Body of pancreas (tissue), 4 donors: ENCODE data around the gene USP6NL.

Experiments
- CTCF ChIP-seq, 7 experiments: fragments of 450-650 bp in 4 of 7; fragments of 200-600 bp in 3 of 7; sonication (generic) in 3 of 7; IDR thresholded peaks; one replicate each; pipeline ENCODE4 v1.5.1; 2016 to 2019; ENCODE audit warnings: antibody characterized with exemption in 7 of 7
- POLR2A ChIP-seq, 3 donors: fragments of 450-650 bp; IDR thresholded peaks; one replicate each; pipeline ENCODE4 v1.6.1; 2016; ENCODE audit warnings: antibody characterized with exemption in 3 of 3, mild to moderate bottlenecking in 2 of 3

GRCh38 chr10:11610166-11610825, 1.2 kb downstream of the USP6NL start:
- no peak for TF ChIP-seq CTCF (IDR thresholded peaks at IDR 0.05)
- TF ChIP-seq POLR2A (IDR thresholded peaks at IDR 0.05), result no peak
